Thyroid gland (tissue), 4 donors: ENCODE results near the gene PCDH20. TPM values are rescaled to one million over a fixed set of nuclear protein-coding genes. Genes with fewer than 3 reads are reported as not detected.

ENCODE experiments used
- DNase-seq, 2 donors: peaks; one replicate each; pipeline ENCODE4 v3.0.0-alpha.2; 2019
- H3K27ac ChIP-seq, 3 donors: fragments of 200-600 bp; sonication (generic); 1 replicate in 2 of 3; 2 replicates in 1 of 3; pipeline ENCODE4 v1.5.1; 2016 to 2019; ENCODE audit warnings: mild to moderate bottlenecking in 1 of 3, moderate library complexity in 1 of 3
- H3K27me3 ChIP-seq: fragments of 200-600 bp; sonication (generic); one replicate; pipeline ENCODE4 v1.5.1; 2019
- H3K36me3 ChIP-seq, 2 donors: fragments of 200-600 bp; sonication (generic); one replicate each; pipeline ENCODE4 v1.5.1; 2016 to 2019
- H3K4me1 ChIP-seq, 2 donors: fragments of 200-600 bp; sonication (generic); one replicate each; pipeline ENCODE4 v1.5.1; 2017 to 2019
- H3K4me3 ChIP-seq, 3 donors: fragments of 200-600 bp; sonication (generic); replicated peaks in 1 of 3; 1 replicate in 2 of 3; 2 replicates in 1 of 3; pipeline ENCODE4 v1.5.1; 2016; ENCODE audit warnings: mild to moderate bottlenecking in 1 of 3
- H3K9me3 ChIP-seq: fragments of 200-600 bp; sonication (generic); one replicate; pipeline ENCODE4 v1.5.1; 2017
- CTCF ChIP-seq, 6 experiments: fragments of 200-600 bp in 3 of 6; fragments of 450-650 bp in 3 of 6; sonication (generic) in 3 of 6; IDR thresholded peaks; one replicate each; pipeline ENCODE4 v1.5.1; 2016 to 2019; ENCODE audit warnings: antibody characterized with exemption in 6 of 6, mild to moderate bottlenecking in 2 of 6, inconsistent platforms in 1 of 6, moderate library complexity in 1 of 6
- POLR2A ChIP-seq, 2 donors: fragments of 450-650 bp; IDR thresholded peaks; one replicate each; pipeline ENCODE4 v1.6.1; 2017; ENCODE audit warnings: antibody characterized with exemption in 2 of 2, mild to moderate bottlenecking in 2 of 2, moderate library complexity in 1 of 2
- intact Hi-C: fragments of 100-400 bp; cut with DNase I; formaldehyde crosslinking; loops from one replicate; pipeline ENCODE4 v1.15.1; 2023
- total RNA-seq, 4 donors: library from RNA; depleted of rRNA; stranded (reverse); fragments of >200 nt; gene quantifications; one replicate each; pipeline ENCODE4 v1.2.3, GENCODE V29; 2016

The PCDH20 gene
- total RNA-seq, 4 donors from 2014 or later = 0.11 to 1.1 (median 0.55) TPM

GRCh38 chr13:61362522-61362921, 53.1 kb downstream of the PCDH20 start:
- Histone ChIP-seq H3K4me1 (no peaks in the 10 kb centered on the region), H3K4me3 (no peak overlapping the region), H3K27ac (no peak overlapping the region), H3K9me3 (no peaks in the 10 kb centered on the region), H3K27me3 (no peaks in the 10 kb centered on the region), H3K36me3 (no peaks in the 10 kb centered on the region)
- intact Hi-C loops = no loop called here
- TF ChIP-seq CTCF (IDR thresholded peaks at IDR 0.05) (no peak), POLR2A (IDR thresholded peaks at IDR 0.05) (no peak)
- no peak for DNase-seq
